Measurements from ENCODE around the gene CST11. TPM values are rescaled to one million over a fixed set of nuclear protein-coding genes. Genes with fewer than 3 reads are reported as not detected.

CST11 gene
- total RNA-seq, 1 experiment from 2014 or later: not detected

- CTCF ChIA-PET: no interaction called here
- Mint-ChIP-seq H3K4me1 (ENCODE audit: low read depth, unreplicated experiment) (no peaks in the 10 kb centered on the region), H3K4me3 (ENCODE audit: low read depth, unreplicated experiment) (peak overlapping the region; percentile 73), H3K9me3 (ENCODE audit: low read depth, unreplicated experiment) (no peaks in the 10 kb centered on the region), H3K27me3 (ENCODE audit: unreplicated experiment) (no peaks in the 10 kb centered on the region), H3K36me3 (ENCODE audit: insufficient read depth, unreplicated experiment) (peaks cover 4% of the 10 kb centered on the region), H3K27ac (ENCODE audit: unreplicated experiment) (no peak overlapping the region)
- DNase-seq: peak; percentile 6
- TF ChIP-seq CTCF (IDR thresholded peaks at IDR 0.05; ENCODE audit: unreplicated experiment): no peak
- intact Hi-C loops (cut with micrococcal nuclease; ENCODE audit: unreplicated experiment): loop anchor here (10.0 kb wide), 1 partner anchor 55 kb away; the partner anchor contains the start of gene GZF1
- TSS peak; percentile 40 for BruUV-seq (replicated peaks)
These were observed 32.4 kb downstream of the CST11 start for GRCh38 chr20:23419995-23420901.

GRCh38 chr20:23419657-23419994 is 33.0 kb downstream of the CST11 start:
- no TSS peak for BruUV-seq (replicated peaks)
- Mint-ChIP-seq H3K27ac (ENCODE audit: unreplicated experiment) (no peak overlapping the region), H3K4me1 (ENCODE audit: low read depth, unreplicated experiment) (no peaks in the 10 kb centered on the region), H3K36me3 (ENCODE audit: insufficient read depth, unreplicated experiment) (peaks cover 4% of the 10 kb centered on the region), H3K4me3 (ENCODE audit: low read depth, unreplicated experiment) (peak overlapping the region; percentile 73), H3K9me3 (ENCODE audit: low read depth, unreplicated experiment) (no peaks in the 10 kb centered on the region), H3K27me3 (ENCODE audit: unreplicated experiment) (no peaks in the 10 kb centered on the region)
- CTCF ChIA-PET: no interaction called here
- no peak for TF ChIP-seq CTCF (IDR thresholded peaks at IDR 0.05; ENCODE audit: unreplicated experiment)
- DNase-seq: no peak
- intact Hi-C loops (cut with micrococcal nuclease; ENCODE audit: unreplicated experiment): loop anchor here (10.0 kb wide), 1 partner anchor 55 kb away; the partner anchor contains the start of gene GZF1

GRCh38 chr20:23417861-23418260 is 34.8 kb downstream of the CST11 start:
- Mint-ChIP-seq H3K27ac (ENCODE audit: unreplicated experiment) (no peak overlapping the region), H3K4me3 (ENCODE audit: low read depth, unreplicated experiment) (no peak overlapping the region), H3K36me3 (ENCODE audit: insufficient read depth, unreplicated experiment) (peaks cover 4% of the 10 kb centered on the region), H3K4me1 (ENCODE audit: low read depth, unreplicated experiment) (no peaks in the 10 kb centered on the region), H3K9me3 (ENCODE audit: low read depth, unreplicated experiment) (no peaks in the 10 kb centered on the region), H3K27me3 (ENCODE audit: unreplicated experiment) (no peaks in the 10 kb centered on the region)
- DNase-seq: no peak
- intact Hi-C loops (cut with micrococcal nuclease; ENCODE audit: unreplicated experiment): loop anchor here (10.0 kb wide), 1 partner anchor 53 kb away; the partner anchor contains the start of gene GZF1
- CTCF ChIA-PET: no interaction called here
- TF ChIP-seq CTCF (IDR thresholded peaks at IDR 0.05; ENCODE audit: unreplicated experiment): no peak
- BruUV-seq (replicated peaks): no TSS peak

- Mint-ChIP-seq H3K27ac (ENCODE audit: unreplicated experiment) (no peak overlapping the region), H3K36me3 (ENCODE audit: insufficient read depth, unreplicated experiment) (no peaks in the 10 kb centered on the region), H3K4me1 (ENCODE audit: low read depth, unreplicated experiment) (no peaks in the 10 kb centered on the region), H3K27me3 (ENCODE audit: unreplicated experiment) (no peaks in the 10 kb centered on the region), H3K4me3 (ENCODE audit: low read depth, unreplicated experiment) (no peak overlapping the region), H3K9me3 (ENCODE audit: low read depth, unreplicated experiment) (no peaks in the 10 kb centered on the region)
- CTCF ChIA-PET: no interaction called here
- no peak for DNase-seq
- TF ChIP-seq CTCF (IDR thresholded peaks at IDR 0.05; ENCODE audit: unreplicated experiment): no peak
- intact Hi-C loops (cut with micrococcal nuclease; ENCODE audit: unreplicated experiment): loop anchor here (10.0 kb wide), 1 partner anchor 51 kb away; the partner anchor contains the start of gene GZF1
- BruUV-seq (replicated peaks): no TSS peak
These were observed 36.6 kb downstream of the CST11 start for GRCh38 chr20:23415959-23416583.
